SU-DHL-6 (cell line): ENCODE data around the gene COL7A1.

Experiments used
- H2AFZ ChIP-seq: fragments of 200-600 bp; sonication (generic); 2 replicates; pipeline ENCODE4 v1.6.1; 2014; ENCODE audit warnings: low read depth, mild to moderate bottlenecking, moderate library complexity, mixed read lengths, antibody characterized with exemption, low read length; ENCODE audit not compliant: severe bottlenecking
- H3F3A ChIP-seq: fragments of 200-600 bp; shearing (Covaris generic); 2 replicates; pipeline ENCODE4 v1.6.0; 2016; ENCODE audit warnings: antibody characterized with exemption, mild to moderate bottlenecking; ENCODE audit not compliant: insufficient read depth
- H3K27ac ChIP-seq: fragments of 200-600 bp; sonication (generic); 2 replicates; pipeline ENCODE4 v1.5.1; 2016; ENCODE audit warnings: low read depth, mild to moderate bottlenecking, low read length, moderate library complexity, mixed read lengths
- H3K27me3 ChIP-seq: fragments of 200-600 bp; sonication (generic), shearing (Covaris generic); 2 replicates; pipeline ENCODE4 v1.6.0; 2014; ENCODE audit warnings: mild to moderate bottlenecking, low read length
- H3K36me3 ChIP-seq: fragments of 200-600 bp; sonication (generic); 2 replicates; pipeline ENCODE4 v1.6.1; 2014; ENCODE audit warnings: mild to moderate bottlenecking, low read length, mixed read lengths
- H3K4me2 ChIP-seq: fragments of 300-600, 200-600 bp; shearing (Covaris generic), sonication (generic); 2 replicates; pipeline ENCODE4 v1.6.0; 2014; ENCODE audit warnings: low read length, low read depth, mild to moderate bottlenecking; ENCODE audit not compliant: poor library complexity, severe bottlenecking
- H3K4me3 ChIP-seq: fragments of 200-600 bp; sonication (generic); 2 replicates; pipeline ENCODE4 v1.5.1; 2014; ENCODE audit warnings: antibody characterized with exemption, low read length, mild to moderate bottlenecking, mixed read lengths; ENCODE audit not compliant: insufficient read depth, poor library complexity, severe bottlenecking
- H3K79me2 ChIP-seq: fragments of 200-600 bp; sonication (generic); 2 replicates; pipeline ENCODE4 v1.6.1; 2014; ENCODE audit warnings: mild to moderate bottlenecking, low read length, moderate library complexity; ENCODE audit not compliant: insufficient read depth
- H3K9ac ChIP-seq: fragments of 200-600 bp; sonication (generic); 2 replicates; pipeline ENCODE4 v1.7.0; 2014; ENCODE audit warnings: mild to moderate bottlenecking, low read length
- H3K9me2 ChIP-seq: fragments of 200-600 bp; sonication (generic); replicated peaks from 2 replicates; pipeline ENCODE4 v1.6.1; 2014; ENCODE audit warnings: low read length; ENCODE audit not compliant: insufficient read depth
- H3K9me3 ChIP-seq: fragments of 200-600 bp; sonication (generic); 2 replicates; pipeline ENCODE4 v1.6.1; 2014; ENCODE audit warnings: low read length, mixed read lengths; ENCODE audit not compliant: insufficient read depth
- H4K20me1 ChIP-seq: fragments of 200-600 bp; sonication (generic); 2 replicates; pipeline ENCODE4 v1.6.1; 2014; ENCODE audit warnings: low read depth, mild to moderate bottlenecking, antibody characterized with exemption, low read length, moderate library complexity, mixed read lengths
- CTCF ChIP-seq: fragments of 200-600 bp; sonication (generic); IDR thresholded peaks from one replicate; pipeline ENCODE4 v1.5.1; 2017; ENCODE audit warnings: antibody characterized with exemption, mild to moderate bottlenecking, low read length, moderate library complexity; ENCODE audit not compliant: insufficient read depth, poor library complexity, severe bottlenecking
- EZH2phosphoT487 ChIP-seq: fragments of 200-600 bp; sonication (generic), shearing (Covaris generic); conservative IDR thresholded peaks from 2 replicates; pipeline ENCODE4 v1.6.1; 2018; ENCODE audit warnings: mild to moderate bottlenecking, antibody characterized with exemption, low read length, moderate library complexity, mixed read lengths

COL7A1 gene

GRCh38 chr3:48514431-48515227, 80.5 kb downstream of the COL7A1 start:
- Histone ChIP-seq H3F3A (no peaks in the 10 kb centered on the region), H3K79me2 (no peaks in the 10 kb centered on the region), H3K9ac (no peak overlapping the region), H3K9me3 (no peaks in the 10 kb centered on the region), H3K36me3 (no peaks in the 10 kb centered on the region), H4K20me1 (no peaks in the 10 kb centered on the region), H3K27ac (no peak overlapping the region), H2AFZ (no peak overlapping the region), H3K27me3 (no peaks in the 10 kb centered on the region), H3K9me2 (no peaks in the 10 kb centered on the region), H3K4me3 (no peak overlapping the region), H3K4me2 (no peak overlapping the region)
- TF ChIP-seq EZH2phosphoT487 (no peak), CTCF (no peak)
